IMR-90 (cell line): ENCODE results near the gene PRELID2. TPM values are rescaled to one million over a fixed set of nuclear protein-coding genes. Genes with fewer than 3 reads are reported as not detected.
"Not testable (repeated sequence)": the region's sequence is repeated elsewhere in the genome, so short reads cannot be mapped to it uniquely, and the experiment has no call there.

Source experiments
- ATAC-seq: fragments of 200-7000 bp; cut with Tn5 transposase; 2 replicates; pipeline ENCODE4 v1.9.1; 2020; ENCODE audit warnings: low read depth, mild to moderate bottlenecking, moderate library complexity
- BruUV-seq: library from RNA; stranded (reverse); fragments of 400-500 nt; replicated peaks from 2 replicates; lab custom pipeline; 2021; lab: Mats Ljungman, UMichigan
- CTCF ChIA-PET: fragments of 300-600 bp; formaldehyde crosslinking; extraction: SDS; loops from one replicate; lab custom pipeline; 2021; ENCODE audit warnings: antibody characterized with exemption; lab: Yijun Ruan, JAX
- POLR2A ChIA-PET: fragments of 300-600 bp; sonication (Branson Sonifier 250); formaldehyde crosslinking; loops from one replicate; lab custom pipeline; 2022; ENCODE audit warnings: antibody characterized with exemption; ENCODE audit not compliant: unreplicated experiment; lab: Charles Lee
- DNase-seq: peaks from one replicate; pipeline ENCODE4 v3.0.0; 2013
- H2AFZ ChIP-seq: replicated peaks from 2 replicates; pipeline ENCODE3; 2013; ENCODE audit warnings: low read length, mild to moderate bottlenecking; ENCODE audit not compliant: poor library complexity
- H2AK5ac ChIP-seq: 2 replicates; pipeline ENCODE4 v1.6.1; 2013; ENCODE audit warnings: low read depth, low read length, inconsistent platforms
- H2AK9ac ChIP-seq: replicated peaks from 2 replicates; pipeline ENCODE3; 2013; ENCODE audit warnings: mild to moderate bottlenecking, low read depth, low read length, moderate library complexity; ENCODE audit not compliant: poor library complexity
- H2BK120ac ChIP-seq: 2 replicates; pipeline ENCODE4 v1.6.1; 2013; ENCODE audit warnings: low read depth, low read length, inconsistent platforms
- H2BK15ac ChIP-seq: 3 replicates; pipeline ENCODE4 v1.6.1; 2013; ENCODE audit warnings: low read depth, low read length, inconsistent platforms
- H2BK20ac ChIP-seq: 2 replicates; pipeline ENCODE4 v1.6.1; 2013; ENCODE audit warnings: low read depth, mild to moderate bottlenecking, inconsistent platforms, low read length, moderate library complexity
- H2BK5ac ChIP-seq: 2 replicates; pipeline ENCODE4 v1.6.1; 2013; ENCODE audit warnings: mild to moderate bottlenecking, low read depth, low read length, inconsistent platforms; ENCODE audit not compliant: poor library complexity, severe bottlenecking
- H3K14ac ChIP-seq: replicated peaks from 2 replicates; pipeline ENCODE4 v1.6.1; 2013; ENCODE audit warnings: low read depth, low read length, inconsistent platforms
- H3K18ac ChIP-seq: 2 replicates; pipeline ENCODE4 v1.6.1; 2013; ENCODE audit warnings: low read depth, low read length, control low read depth
- H3K23ac ChIP-seq: 2 replicates; pipeline ENCODE4 v1.6.1; 2013; ENCODE audit warnings: low read depth, low read length, inconsistent platforms
- H3K27ac ChIP-seq: 2 replicates; pipeline ENCODE4 v1.5.1; 2013; ENCODE audit warnings: mild to moderate bottlenecking, control low read depth, low read length; ENCODE audit not compliant: insufficient read depth
- H3K27me3 ChIP-seq: 2 replicates; pipeline ENCODE4 v1.6.1; 2013; ENCODE audit warnings: low read length; ENCODE audit not compliant: control insufficient read depth, insufficient read depth
- H3K36me3 ChIP-seq: 2 replicates; pipeline ENCODE4 v1.6.1; 2013; ENCODE audit warnings: low read length, mixed read lengths; ENCODE audit not compliant: control insufficient read depth, insufficient read depth
- H3K4ac ChIP-seq: 2 replicates; pipeline ENCODE4 v1.6.1; 2013; ENCODE audit warnings: low read depth, low read length, inconsistent platforms
- H3K4me1 ChIP-seq: 2 replicates; pipeline ENCODE4 v1.6.1; 2013; ENCODE audit warnings: low read length, mixed read lengths; ENCODE audit not compliant: control insufficient read depth, insufficient read depth
- H3K4me2 ChIP-seq: 2 replicates; pipeline ENCODE4 v1.6.1; 2013; ENCODE audit warnings: low read depth, mild to moderate bottlenecking, control low read depth, low read length, moderate library complexity
- H3K4me3 ChIP-seq: 2 replicates; pipeline ENCODE4 v1.5.1; 2013; ENCODE audit warnings: low read depth, mild to moderate bottlenecking, control low read depth, low read length, moderate library complexity; ENCODE audit not compliant: insufficient read depth
- H3K56ac ChIP-seq: 2 replicates; pipeline ENCODE4 v1.6.1; 2013; ENCODE audit warnings: low read length, inconsistent platforms; ENCODE audit not compliant: insufficient read depth; ENCODE audit errors: extremely low read depth
- H3K79me1 ChIP-seq, 2 experiments: 2 replicates each; pipeline ENCODE4 v1.6.1; 2013; ENCODE audit warnings: low read length in 2 of 2, inconsistent platforms in 1 of 2, low read depth in 1 of 2
- H3K9ac ChIP-seq: 2 replicates; pipeline ENCODE4 v1.6.1; 2013; ENCODE audit warnings: low read depth, low read length, control low read depth
- H3K9me1 ChIP-seq: 2 replicates; pipeline ENCODE4 v1.6.1; 2013; ENCODE audit warnings: low read length, inconsistent platforms; ENCODE audit not compliant: insufficient read depth
- H3K9me3 ChIP-seq: 2 replicates; pipeline ENCODE4 v1.6.1; 2013; ENCODE audit warnings: low read length; ENCODE audit not compliant: control insufficient read depth, insufficient read depth
- H4K20me1 ChIP-seq: 2 replicates; pipeline ENCODE4 v1.6.1; 2013; ENCODE audit warnings: low read length, inconsistent platforms; ENCODE audit not compliant: insufficient read depth
- H4K5ac ChIP-seq: 2 replicates; pipeline ENCODE4 v1.6.1; 2013; ENCODE audit warnings: mild to moderate bottlenecking, low read depth, low read length, control low read depth
- H4K8ac ChIP-seq, 2 experiments: 2 replicates each; pipeline ENCODE4 v1.6.1; 2013; ENCODE audit warnings: low read depth in 2 of 2, low read length in 2 of 2, control low read depth in 1 of 2, inconsistent platforms in 1 of 2
- H4K91ac ChIP-seq: 2 replicates; pipeline ENCODE4 v1.6.1; 2013; ENCODE audit warnings: low read depth, low read length, inconsistent platforms; ENCODE audit not compliant: insufficient read depth
- CEBPB ChIP-seq: IDR thresholded peaks from 2 replicates; pipeline ENCODE4 v1.6.1; 2012; ENCODE audit warnings: low read depth, low read length, improper control_type of control experiment
- MAZ ChIP-seq: IDR thresholded peaks from 2 replicates; pipeline ENCODE4 v1.6.1; 2012; ENCODE audit warnings: low read depth, mild to moderate bottlenecking, low read length, improper control_type of control experiment, moderate library complexity, borderline replicate concordance
- whole genome bisulfite sequencing, 2 experiments: methylation state at CpG; one replicate each; pipeline versions ENCODE4 v1.1.5 to v1.1.7; 2013; ENCODE audit warnings: missing lambda C conversion rate in 2 of 2; ENCODE audit not compliant: insufficient read length in 1 of 2; ENCODE audit errors: extremely low coverage in 2 of 2; 5-methylcytosine and 5-hydroxymethylcytosine counted together
- dilution Hi-C: fragments of 300-500 bp; cut with HindIII; formaldehyde crosslinking; loops from one replicate; pipeline ENCODE4 v1.14.3; 2018; ENCODE audit warnings: low sequenced_read_pairs; ENCODE audit not compliant: unreplicated experiment
- in situ Hi-C: fragments of 300-500 bp; cut with MboI; formaldehyde crosslinking; loops from 3 replicates; pipeline ENCODE4 v1.14.3; 2019; ENCODE audit warnings: low sequenced_read_pairs, inconsistent platforms, mixed read lengths
- intact Hi-C: fragments of 100-400 bp; cut with micrococcal nuclease; formaldehyde crosslinking; loops from 2 replicates; pipeline ENCODE4 v1.10.0; 2022
- polyA plus RNA-seq, 3 experiments: library from polyadenylated mRNA; depleted of rRNA; stranded (reverse); fragments of >200 nt; gene quantifications; 2 replicates each; pipeline ENCODE4 v1.2.3, GENCODE V29; 2012; ENCODE audit warnings: low replicate concordance in 1 of 3
- total RNA-seq: library from RNA; depleted of rRNA; stranded (reverse); fragments of >200 nt; gene quantifications from 2 replicates; pipeline ENCODE4 v1.2.3, GENCODE V29; 2012

PRELID2 gene
- total and polyA plus RNA-seq, 2 of the 4 experiments (the other 2 are of a cell fraction) = 4.9 to 8.6 TPM

- Histone ChIP-seq H4K91ac (no peak overlapping the region), H3K18ac (peak overlapping the region; percentile 54; the same call in 1 of the 2 replicates), H3K9me3 (no peaks in the 10 kb centered on the region), H2BK20ac (no peak overlapping the region), H2BK5ac (no peak overlapping the region), H2AFZ (no peak overlapping the region), H2BK120ac (no peak overlapping the region), H3K4ac (no peak overlapping the region), H3K4me3 (no peak overlapping the region), H3K4me1 (peaks cover 2% of the 10 kb centered on the region), H3K36me3 (no peaks in the 10 kb centered on the region), H4K5ac (no peak overlapping the region), H3K14ac (no peak overlapping the region), H4K20me1 (no peaks in the 10 kb centered on the region), H2BK15ac (no peak overlapping the region), H3K79me1 (no peaks in the 10 kb centered on the region), H3K4me2 (peak overlapping the region; percentile 78), H3K27ac (no peak overlapping the region), H3K56ac (no peak overlapping the region), H3K23ac (no peak overlapping the region), H2AK9ac (no peak overlapping the region), H3K9ac (no peak overlapping the region), H3K9me1 (no peaks in the 10 kb centered on the region), H2AK5ac (no peak overlapping the region), H4K8ac (no peak overlapping the region), H3K27me3 (peaks cover 3% of the 10 kb centered on the region)
- DNase-seq (peak; percentile 27), ATAC-seq (peak; percentile 65)
- in situ Hi-C loops (no loop called here), intact Hi-C loops (no loop called here), dilution Hi-C loops (no loop called here)
- no TSS peak for BruUV-seq
- POLR2A ChIA-PET = no interaction called here
- no CpG with 5 or more reads among the region's 1 CpG for WGBS, 2 experiments
- TF ChIP-seq MAZ (no peak), CEBPB (peak; percentile 66)
- CTCF ChIA-PET = no interaction called here
Measured at GRCh38 chr5:145867806-145868205, 32.7 kb upstream of the PRELID2 start.

GRCh38 chr5:145864432-145864831 is 29.3 kb upstream of the PRELID2 start:
- H3K4me2 ChIP-seq, H4K20me1 ChIP-seq, in situ Hi-C loops, H3K27ac ChIP-seq, H3K9me3 ChIP-seq, H3K36me3 ChIP-seq, CTCF ChIA-PET, H3K4me3 ChIP-seq, H3K23ac ChIP-seq, H4K5ac ChIP-seq, H2AK5ac ChIP-seq, H4K8ac ChIP-seq, H3K56ac ChIP-seq, H3K27me3 ChIP-seq, POLR2A ChIA-PET, H2BK120ac ChIP-seq, intact Hi-C loops, H3K9me1 ChIP-seq, H3K9ac ChIP-seq, H2BK15ac ChIP-seq, DNase-seq, H3K4me1 ChIP-seq, BruUV-seq, dilution Hi-C loops, H2BK20ac ChIP-seq, H2BK5ac ChIP-seq, H3K18ac ChIP-seq, H4K91ac ChIP-seq, H3K14ac ChIP-seq, H3K79me1 ChIP-seq, H2AFZ ChIP-seq, H2AK9ac ChIP-seq, ATAC-seq, H3K4ac ChIP-seq: not testable (repeated sequence)
- no CpG with 5 or more reads among the region's 2 CpGs for WGBS, 2 experiments
